Measurements from ENCODE around the gene KCNK7. TPM values are rescaled to one million over a fixed set of nuclear protein-coding genes. Genes with fewer than 3 reads are reported as not detected.
A peak's percentile ranks its signal among the peaks of the same experiment; 100 is the strongest.

KCNK7 gene
- total RNA-seq, 1 experiment from 2014 or later = 0.58 TPM

DNA sequence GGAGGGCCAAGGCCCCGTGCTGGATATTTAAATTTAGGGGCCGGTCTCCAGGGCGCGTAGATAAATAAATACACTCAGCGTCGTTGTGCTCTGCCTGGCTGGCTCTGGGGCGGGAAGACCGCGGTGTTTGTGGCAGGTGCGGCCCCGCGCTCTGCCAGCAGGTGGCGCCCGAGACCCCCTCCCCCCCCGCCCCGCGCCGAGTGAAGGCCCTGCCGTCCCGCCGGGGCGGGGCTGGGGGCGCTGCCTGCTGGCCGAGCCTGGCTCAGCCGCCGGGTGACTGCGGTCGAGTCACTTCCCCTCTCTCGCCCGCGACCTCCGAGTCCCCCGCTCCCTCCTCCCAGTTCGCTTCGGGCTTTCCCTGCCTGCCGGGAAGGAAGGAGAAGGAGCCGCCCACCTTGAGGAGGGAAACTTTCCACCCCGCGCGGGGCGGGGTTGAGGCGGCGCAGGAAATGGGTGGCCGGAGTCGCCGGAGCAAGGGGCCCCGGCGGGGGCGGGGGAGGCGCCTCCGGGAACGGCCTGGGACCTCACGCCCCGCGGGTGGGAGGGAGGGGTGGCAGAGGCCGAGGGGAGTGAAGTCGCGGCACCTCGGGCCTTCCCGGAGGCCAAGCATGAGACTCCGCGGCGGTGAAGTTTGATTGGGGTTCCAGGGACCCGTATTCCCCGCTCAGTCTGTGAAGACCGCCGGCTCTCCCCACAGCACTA is 21.3 kb downstream of the KCNK7 start:
- CTCF ChIA-PET = interaction anchor here (0.5 kb wide), 1 partner anchor 19 kb away, joined by 3 read pairs; no protein-coding TSS in a partner anchor
- DNase-seq = peak; percentile 98
- Histone ChIP-seq H3K9ac (ENCODE audit: low read length) (peak overlapping the region; percentile 20; the same call in 1 of the 2 replicates), H3K4me1 (ENCODE audit: insufficient read depth, low read length) (peaks cover 58% of the 10 kb centered on the region), H3K27ac (ENCODE audit: low read length) (peak overlapping the region; percentile 40), H3K79me2 (ENCODE audit: low read length) (peaks cover 51% of the 10 kb centered on the region), H3K9me3 (ENCODE audit: low read length) (no peaks in the 10 kb centered on the region), H3F3A (ENCODE audit: low read length, unreplicated experiment) (peaks cover 4% of the 10 kb centered on the region), H3K4me2 (ENCODE audit: low read length) (peak overlapping the region; percentile 93), H3K36me3 (ENCODE audit: low read depth, low read length) (no peaks in the 10 kb centered on the region), H4K20me1 (ENCODE audit: low read length) (peaks cover 5% of the 10 kb centered on the region), H3K4me3 (ENCODE audit: low read length) (peak overlapping the region; percentile 97), H3K9me2 (replicated peaks; ENCODE audit: low read length) (no peaks in the 10 kb centered on the region), H2AFZ (ENCODE audit: low read length) (no peak overlapping the region), H3K27me3 (ENCODE audit: low read length) (no peaks in the 10 kb centered on the region)
- intact Hi-C loops (cut with micrococcal nuclease) = no loop called here
- TF ChIP-seq EZH2 (IDR thresholded peaks at IDR 0.05; ENCODE audit: low read length, unreplicated experiment) (no peak), EZH2phosphoT487 (IDR thresholded peaks at IDR 0.05; ENCODE audit: borderline replicate concordance, low read length) (no peak)
- TF ChIP-seq, protein P1, sequence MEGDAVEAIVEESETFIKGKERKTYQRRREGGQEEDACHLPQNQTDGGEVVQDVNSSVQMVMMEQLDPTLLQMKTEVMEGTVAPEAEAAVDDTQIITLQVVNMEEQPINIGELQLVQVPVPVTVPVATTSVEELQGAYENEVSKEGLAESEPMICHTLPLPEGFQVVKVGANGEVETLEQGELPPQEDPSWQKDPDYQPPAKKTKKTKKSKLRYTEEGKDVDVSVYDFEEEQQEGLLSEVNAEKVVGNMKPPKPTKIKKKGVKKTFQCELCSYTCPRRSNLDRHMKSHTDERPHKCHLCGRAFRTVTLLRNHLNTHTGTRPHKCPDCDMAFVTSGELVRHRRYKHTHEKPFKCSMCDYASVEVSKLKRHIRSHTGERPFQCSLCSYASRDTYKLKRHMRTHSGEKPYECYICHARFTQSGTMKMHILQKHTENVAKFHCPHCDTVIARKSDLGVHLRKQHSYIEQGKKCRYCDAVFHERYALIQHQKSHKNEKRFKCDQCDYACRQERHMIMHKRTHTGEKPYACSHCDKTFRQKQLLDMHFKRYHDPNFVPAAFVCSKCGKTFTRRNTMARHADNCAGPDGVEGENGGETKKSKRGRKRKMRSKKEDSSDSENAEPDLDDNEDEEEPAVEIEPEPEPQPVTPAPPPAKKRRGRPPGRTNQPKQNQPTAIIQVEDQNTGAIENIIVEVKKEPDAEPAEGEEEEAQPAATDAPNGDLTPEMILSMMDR (conservative IDR thresholded peaks at IDR 0.05; ENCODE audit: low read depth, low read length) = peak; percentile 84
- no TSS peak for BruUV-seq (replicated peaks)
- POLR2A ChIA-PET (ENCODE audit: unreplicated experiment) = no interaction called here
- peak; percentile 34 for ATAC-seq

DNA sequence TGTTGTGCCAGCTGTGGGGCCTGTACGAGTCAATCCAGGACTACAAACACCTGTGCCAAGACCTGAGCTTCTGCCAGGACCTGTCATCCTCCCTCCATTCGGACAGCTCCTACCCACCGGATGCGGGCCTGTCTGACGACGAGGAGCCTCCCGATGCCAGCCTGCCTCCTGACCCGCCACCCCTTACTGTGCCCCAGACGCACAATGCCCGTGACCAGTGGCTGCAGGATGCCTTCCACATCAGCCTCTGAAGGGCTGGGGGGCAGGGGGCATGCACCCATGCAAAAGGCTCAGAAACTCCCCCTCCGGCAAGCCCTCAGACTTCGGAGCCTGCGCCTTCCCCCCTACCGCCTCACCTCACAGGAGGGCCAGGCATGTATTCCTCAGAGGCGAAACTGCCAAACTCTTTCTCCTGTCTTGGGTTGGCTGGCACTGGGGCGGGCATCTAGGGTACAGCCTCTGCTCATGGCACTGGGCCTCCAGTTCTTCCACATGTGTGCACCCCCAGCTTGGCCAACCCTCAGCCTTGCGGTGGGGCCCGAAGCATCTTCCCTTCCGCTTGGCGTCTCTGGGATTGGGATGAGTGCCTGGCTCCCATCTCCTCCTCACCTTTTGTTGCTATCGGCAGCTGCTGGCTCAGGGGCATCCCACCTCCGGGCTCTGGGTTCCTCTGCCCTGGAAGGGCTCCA is 22.1 kb downstream of the KCNK7 start:
- Histone ChIP-seq H3K4me2 (ENCODE audit: low read length) (peak overlapping the region; percentile 93), H2AFZ (ENCODE audit: low read length) (no peak overlapping the region), H4K20me1 (ENCODE audit: low read length) (peaks cover 5% of the 10 kb centered on the region), H3K79me2 (ENCODE audit: low read length) (peaks cover 57% of the 10 kb centered on the region), H3K4me1 (ENCODE audit: insufficient read depth, low read length) (peaks cover 65% of the 10 kb centered on the region), H3K9me3 (ENCODE audit: low read length) (no peaks in the 10 kb centered on the region), H3K9ac (ENCODE audit: low read length) (no peak overlapping the region), H3F3A (ENCODE audit: low read length, unreplicated experiment) (peaks cover 4% of the 10 kb centered on the region), H3K27me3 (ENCODE audit: low read length) (no peaks in the 10 kb centered on the region), H3K27ac (ENCODE audit: low read length) (no peak overlapping the region), H3K36me3 (ENCODE audit: low read depth, low read length) (no peaks in the 10 kb centered on the region), H3K9me2 (replicated peaks; ENCODE audit: low read length) (no peaks in the 10 kb centered on the region), H3K4me3 (ENCODE audit: low read length) (peak overlapping the region; percentile 97)
- TSS peak; percentile 7 for BruUV-seq (replicated peaks)
- ATAC-seq = no peak
- TF ChIP-seq, protein P1 (conservative IDR thresholded peaks at IDR 0.05; ENCODE audit: low read depth, low read length) = no peak
- TF ChIP-seq EZH2phosphoT487 (IDR thresholded peaks at IDR 0.05; ENCODE audit: borderline replicate concordance, low read length) = no peak
- peak; percentile 44 for DNase-seq
- ChIA-PET POLR2A (ENCODE audit: unreplicated experiment) (no interaction called here), CTCF (interaction anchor here (0.5 to 1.7 kb wide), 4 partner anchors 14 to 41 kb away, joined by 3 to 24 read pairs (median 4); partner anchors contain the start of gene PCNX3)
- intact Hi-C loops (cut with micrococcal nuclease) = no loop called here
